GM18517 (cell line): ENCODE data around the gene AKR1A1.
"Not testable (repeated sequence)": the region's sequence is repeated elsewhere in the genome, so short reads cannot be mapped to it uniquely, and the experiment has no call there.

Experiments used
- ATAC-seq: cut with Tn5 transposase; IDR thresholded peaks from one replicate; pipeline ENCODE4 v1.9.1; 2021; ENCODE audit warnings: mild to moderate bottlenecking, moderate library complexity; ENCODE audit not compliant: unreplicated experiment

Gene AKR1A1

GRCh38 chr1:45569571-45569961, 18.9 kb downstream of the AKR1A1 start:
- no peak for ATAC-seq

GRCh38 chr1:45569962-45570581, 19.4 kb downstream of the AKR1A1 start:
- peak; percentile 61 for ATAC-seq

- no peak for ATAC-seq
These were observed 20.0 kb downstream of the AKR1A1 start for GRCh38 chr1:45570631-45571030.

- no peak for ATAC-seq
These were observed 22.7 kb downstream of the AKR1A1 start for GRCh38 chr1:45573231-45573804.

GRCh38 chr1:45574105-45574626, 23.5 kb downstream of the AKR1A1 start:
- ATAC-seq = no peak

- peak; percentile 80 for ATAC-seq
These were observed 32.6 kb downstream of the AKR1A1 start for GRCh38 chr1:45583264-45583665.

- ATAC-seq = peak; percentile 44
These were observed 33.2 kb downstream of the AKR1A1 start, which contains the start of gene NASP for GRCh38 chr1:45583666-45584350. Gene NASP (plus strand): TSS chr1:45584041. CDS start chr1:45584147, 106 bp downstream.

- no peak for ATAC-seq
These were observed 33.9 kb downstream of the AKR1A1 start for GRCh38 chr1:45584351-45585109.

GRCh38 chr1:45585110-45585426, 34.4 kb downstream of the AKR1A1 start:
- ATAC-seq = no peak

- no peak for ATAC-seq
These were observed 35.0 kb downstream of the AKR1A1 start for GRCh38 chr1:45585496-45586075.

- no peak for ATAC-seq
These were observed 36.1 kb downstream of the AKR1A1 start for GRCh38 chr1:45586769-45587168.

GRCh38 chr1:45589861-45590260, 39.2 kb downstream of the AKR1A1 start:
- no peak for ATAC-seq

- ATAC-seq = no peak
These were observed 43.8 kb downstream of the AKR1A1 start for GRCh38 chr1:45594412-45594811.

GRCh38 chr1:45596765-45597164, 46.1 kb downstream of the AKR1A1 start:
- not testable (repeated sequence) for ATAC-seq

GRCh38 chr1:45604239-45604638, 53.6 kb downstream of the AKR1A1 start:
- no peak for ATAC-seq

- no peak for ATAC-seq
These were observed 56.9 kb downstream of the AKR1A1 start for GRCh38 chr1:45607404-45608074.

- no peak for ATAC-seq
These were observed 57.8 kb downstream of the AKR1A1 start for GRCh38 chr1:45608175-45609156.

- no peak for ATAC-seq
These were observed 60.1 kb downstream of the AKR1A1 start for GRCh38 chr1:45610589-45611226.
